HG02588 (cell line): ENCODE results near the gene PHYKPL.
"Not testable (repeated sequence)": the region's sequence is repeated elsewhere in the genome, so short reads cannot be mapped to it uniquely, and the experiment has no call there.

Experiments used
- ATAC-seq: cut with Tn5 transposase; IDR thresholded peaks from one replicate; pipeline ENCODE4 v1.9.1; 2021; ENCODE audit warnings: mild to moderate bottlenecking, moderate library complexity; ENCODE audit not compliant: unreplicated experiment

The PHYKPL gene

GRCh38 chr5:178208540-178209227, 23.9 kb downstream of the PHYKPL start:
- ATAC-seq, result no peak

- no peak for ATAC-seq
Measured at GRCh38 chr5:178207917-178208280, 24.7 kb downstream of the PHYKPL start.

- no peak for ATAC-seq
Measured at GRCh38 chr5:178207183-178207916, 25.3 kb downstream of the PHYKPL start.

GRCh38 chr5:178206166-178207101, 26.2 kb downstream of the PHYKPL start:
- ATAC-seq, result no peak

GRCh38 chr5:178205749-178206047, 26.9 kb downstream of the PHYKPL start:
- no peak for ATAC-seq

- peak; percentile 45 for ATAC-seq
Measured at GRCh38 chr5:178204935-178205748, 27.5 kb downstream of the PHYKPL start.

GRCh38 chr5:178204182-178204934, 28.2 kb downstream of the PHYKPL start, which contains the start of gene HNRNPAB:
TSS of gene HNRNPAB (plus strand) at chr5:178204533. CDS start at chr5:178204838, 305 bp downstream.
- peak; percentile 81 for ATAC-seq

- no peak for ATAC-seq
Measured at GRCh38 chr5:178203670-178204181, 28.9 kb downstream of the PHYKPL start.

GRCh38 chr5:178202541-178202940, 30.1 kb downstream of the PHYKPL start:
- no peak for ATAC-seq

- no peak for ATAC-seq
Measured at GRCh38 chr5:178201927-178202235, 30.7 kb downstream of the PHYKPL start.

- no peak for ATAC-seq
Measured at GRCh38 chr5:178201221-178201926, 31.2 kb downstream of the PHYKPL start.

- no peak for ATAC-seq
Measured at GRCh38 chr5:178199581-178200434, 32.8 kb downstream of the PHYKPL start.

- no peak for ATAC-seq
Measured at GRCh38 chr5:178198706-178199105, 33.9 kb downstream of the PHYKPL start.

GRCh38 chr5:178198151-178198550, 34.5 kb downstream of the PHYKPL start:
- ATAC-seq, result not testable (repeated sequence)

- no peak for ATAC-seq
Measured at GRCh38 chr5:178196986-178197385, 35.6 kb downstream of the PHYKPL start.

- no peak for ATAC-seq
Measured at GRCh38 chr5:178196281-178196812, 36.3 kb downstream of the PHYKPL start.

GRCh38 chr5:178194026-178194425, 38.6 kb downstream of the PHYKPL start:
- ATAC-seq, result no peak

- no peak for ATAC-seq
Measured at GRCh38 chr5:178193251-178193809, 39.3 kb downstream of the PHYKPL start.
